HCT116 (cell line): ENCODE measurements around the gene BMP2K. TPM values are rescaled to one million over a fixed set of nuclear protein-coding genes. Genes with fewer than 3 reads are reported as not detected.

Experiments
- ATAC-seq: fragments of 200-7000 bp; cut with Tn5 transposase; 2 replicates; pipeline ENCODE4 v1.9.1; 2020; ENCODE audit warnings: mild to moderate bottlenecking, moderate library complexity
- BruUV-seq: library from RNA; stranded (reverse); fragments of 400-500 nt; replicated peaks from 2 replicates; lab custom pipeline; 2021; lab: Mats Ljungman, UMichigan
- CTCF ChIA-PET: fragments of 300-600 bp; sonication (Branson Sonifier 250); formaldehyde crosslinking; loops from one replicate; lab custom pipeline; 2021; ENCODE audit warnings: antibody characterized with exemption; lab: Charles Lee
- POLR2A ChIA-PET: fragments of 300-600, 350-600 bp; sonication (Branson Sonifier 250); formaldehyde crosslinking; loops from one replicate; lab custom pipeline; 2021; ENCODE audit warnings: antibody characterized with exemption; lab: Charles Lee
- RAD21 ChIA-PET, 2 experiments: fragments of 300-600 bp; sonication (Branson Sonifier 250); formaldehyde crosslinking; loops; one replicate each; lab custom pipeline; 2023; ENCODE audit warnings: low total read pairs in 2 of 2; ENCODE audit not compliant: uncharacterized antibody in 2 of 2, unreplicated experiment in 2 of 2, low non-redundant PET in 1 of 2; lab: Charles Lee
- DNase-seq: peaks from one replicate; pipeline ENCODE4 v3.0.0-alpha.2; 2010; ENCODE audit warnings: low read depth, low spot score
- H2AFZ ChIP-seq: fragments of 200-600 bp; shearing (Covaris generic), sonication (generic); 2 replicates; pipeline ENCODE4 v1.6.1; 2017; ENCODE audit warnings: low read depth, mixed run types, mixed read lengths, antibody characterized with exemption, low read length; ENCODE audit not compliant: poor library complexity, severe bottlenecking
- H3K27ac ChIP-seq: 2 replicates; pipeline ENCODE4 v1.5.1; 2012; ENCODE audit warnings: low read depth, low read length
- H3K27me3 ChIP-seq: fragments of 200-600 bp; sonication (generic); 2 replicates; pipeline ENCODE4 v1.6.1; 2016; ENCODE audit warnings: mixed run types, low read length, mixed read lengths; ENCODE audit not compliant: insufficient read depth
- H3K36me3 ChIP-seq, 2 experiments: fragments of 200-500 bp in 1 of 2; fragments of 200-600 bp in 1 of 2; sonication (Bioruptor generic) in 1 of 2; sonication (generic) in 1 of 2; 2 replicates each; pipeline versions ENCODE4 v1.5.1 to v1.6.1; 2014 to 2016; ENCODE audit warnings: low read length in 2 of 2, inconsistent platforms in 1 of 2, mixed read lengths in 1 of 2, mixed run types in 1 of 2; ENCODE audit not compliant: insufficient read depth in 2 of 2, control insufficient read depth in 1 of 2
- H3K4me1 ChIP-seq, 2 experiments: fragments of 200-600 bp in 1 of 2; sonication (generic) in 1 of 2; 2 replicates each; pipeline versions ENCODE4 v1.5.1 to v1.6.1; 2012 to 2017; ENCODE audit warnings: low read length in 2 of 2, inconsistent platforms in 1 of 2, mild to moderate bottlenecking in 1 of 2, mixed read lengths in 1 of 2, mixed run types in 1 of 2, moderate library complexity in 1 of 2; ENCODE audit not compliant: insufficient read depth in 2 of 2, control insufficient read depth in 1 of 2
- H3K4me2 ChIP-seq: fragments of 200-600 bp; sonication (generic); 2 replicates; pipeline ENCODE4 v1.6.1; 2017; ENCODE audit warnings: mixed run types, low read length, mixed read lengths
- H3K4me3 ChIP-seq, 2 experiments: fragments of 200-600 bp in 1 of 2; sonication (generic) in 1 of 2; replicated peaks in 1 of 2; 2 replicates each; pipeline ENCODE4 v1.5.1; 2011 to 2016; ENCODE audit warnings: low read length in 2 of 2, control low read depth in 1 of 2, low read depth in 1 of 2, mild to moderate bottlenecking in 1 of 2, mixed read lengths in 1 of 2, mixed run types in 1 of 2
- H3K79me2 ChIP-seq: fragments of 200-600 bp; sonication (generic); 2 replicates; pipeline ENCODE4 v1.6.1; 2017; ENCODE audit warnings: mild to moderate bottlenecking, mixed run types, low read length, moderate library complexity, mixed read lengths; ENCODE audit not compliant: insufficient read depth
- H3K9ac ChIP-seq: fragments of 200-600 bp; sonication (generic); 2 replicates; pipeline ENCODE4 v1.6.1; 2016; ENCODE audit warnings: low read length, mixed read lengths
- H3K9me2 ChIP-seq: fragments of 200-600 bp; sonication (generic), shearing (Covaris generic); 2 replicates; pipeline ENCODE4 v1.6.1; 2017; ENCODE audit warnings: mixed run types, mild to moderate bottlenecking, moderate library complexity; ENCODE audit not compliant: insufficient read depth
- H3K9me3 ChIP-seq, 2 experiments: fragments of 200-500 bp in 1 of 2; fragments of 200-600 bp in 1 of 2; sonication (Bioruptor generic) in 1 of 2; sonication (generic) in 1 of 2; 2 replicates each; pipeline ENCODE4 v1.6.1; 2014 to 2017; ENCODE audit warnings: low read length in 2 of 2, mixed read lengths in 2 of 2, inconsistent platforms in 1 of 2, low read depth in 1 of 2, mild to moderate bottlenecking in 1 of 2, mixed run types in 1 of 2, moderate library complexity in 1 of 2; ENCODE audit not compliant: control insufficient read depth in 1 of 2, insufficient read depth in 1 of 2
- H4K20me1 ChIP-seq: fragments of 200-600 bp; sonication (generic), shearing (Covaris generic); 2 replicates; pipeline ENCODE4 v1.6.1; 2017; ENCODE audit warnings: mixed run types, mild to moderate bottlenecking, moderate library complexity; ENCODE audit not compliant: insufficient read depth
- CEBPB ChIP-seq: IDR thresholded peaks from 2 replicates; pipeline ENCODE4 v1.6.1; 2012; ENCODE audit warnings: low read depth
- EGR1 ChIP-seq: IDR thresholded peaks from 2 replicates; pipeline ENCODE4 v1.6.1; 2012; ENCODE audit warnings: low read depth
- ELF1 ChIP-seq: IDR thresholded peaks from 2 replicates; pipeline ENCODE4 v1.6.1; 2012; ENCODE audit warnings: low read depth, borderline replicate concordance
- EZH2phosphoT487 ChIP-seq: fragments of 200-600 bp; IDR thresholded peaks from 2 replicates; pipeline ENCODE4 v1.6.1; 2018; ENCODE audit warnings: antibody characterized with exemption, borderline replicate concordance
- FOSL1 ChIP-seq: IDR thresholded peaks from 2 replicates; pipeline ENCODE4 v1.6.1; 2012; ENCODE audit warnings: low read depth
- JUND ChIP-seq: IDR thresholded peaks from 2 replicates; pipeline ENCODE4 v1.6.1; 2012
- MAX ChIP-seq: IDR thresholded peaks from 2 replicates; pipeline ENCODE4 v1.6.1; 2012
- POLR2A ChIP-seq: IDR thresholded peaks from 2 replicates; pipeline ENCODE4 v1.7.0; 2011; ENCODE audit warnings: borderline replicate concordance; ENCODE audit not compliant: insufficient read depth, insufficient read length; ENCODE audit errors: extremely low read depth
- POLR2AphosphoS5 ChIP-seq: IDR thresholded peaks from 2 replicates; pipeline ENCODE4 v1.6.1; 2011; ENCODE audit warnings: mild to moderate bottlenecking, low read depth, low read length, moderate library complexity
- SIN3A ChIP-seq: IDR thresholded peaks from 2 replicates; pipeline ENCODE4 v1.6.1; 2012; ENCODE audit warnings: low read depth
- SP1 ChIP-seq: IDR thresholded peaks from 2 replicates; pipeline ENCODE4 v1.6.1; 2012; ENCODE audit warnings: low read depth
- SRF ChIP-seq: IDR thresholded peaks from 2 replicates; pipeline ENCODE4 v1.6.1; 2012; ENCODE audit warnings: low read depth
- TCF7L2 ChIP-seq: IDR thresholded peaks from 2 replicates; pipeline ENCODE4 v1.7.0; 2011; ENCODE audit warnings: borderline replicate concordance, inconsistent platforms; ENCODE audit not compliant: insufficient read depth, insufficient read length; ENCODE audit errors: extremely low read depth
- YY1 ChIP-seq: IDR thresholded peaks from 2 replicates; pipeline ENCODE4 v1.6.1; 2011; ENCODE audit warnings: low read length, low read depth, moderate library complexity, mild to moderate bottlenecking; ENCODE audit not compliant: insufficient replicate concordance; ENCODE audit errors: extremely low read depth
- ZBTB33 ChIP-seq: IDR thresholded peaks from 2 replicates; pipeline ENCODE4 v1.6.1; 2011; ENCODE audit warnings: mild to moderate bottlenecking, low read length, moderate library complexity; ENCODE audit not compliant: insufficient replicate concordance; ENCODE audit errors: extremely low read depth
- intact Hi-C: fragments of 100-400 bp; cut with micrococcal nuclease; formaldehyde crosslinking; loops from 2 replicates; pipeline ENCODE4 v1.10.0; 2022
- total RNA-seq: library from RNA; stranded (reverse); gene quantifications from one replicate; pipeline ENCODE4 v1.2.1, GENCODE V29; 2021; ENCODE audit not compliant: unreplicated experiment

BMP2K gene
- total RNA-seq, 1 experiment from 2014 or later, result 27.7 TPM

- H2AFZ ChIP-seq, result no peak overlapping the region
- H3K36me3 ChIP-seq, result peaks cover 0 to 4% of the 10 kb centered on the region in 2 experiments; a peak in 2 of 4 replicates
- H3K4me2 ChIP-seq, result no peak overlapping the region
- no peak overlapping the region for H3K9ac ChIP-seq
- no peaks in the 10 kb centered on the region for H3K9me2 ChIP-seq
- H4K20me1 ChIP-seq, result no peaks in the 10 kb centered on the region
- no peaks in the 10 kb centered on the region for H3K79me2 ChIP-seq
- TF ChIP-seq POLR2AphosphoS5, result no peak
- no peak for TF ChIP-seq JUND
- no peak for TF ChIP-seq SIN3A
- TF ChIP-seq FOSL1, result no peak
- no peak for TF ChIP-seq EGR1
- TF ChIP-seq CEBPB, result no peak
- TF ChIP-seq POLR2A, result no peak
- no peak for TF ChIP-seq ELF1
- no peak overlapping the region for H3K27ac ChIP-seq
- RAD21 ChIA-PET, result no interaction called here
- POLR2A ChIA-PET, result no interaction called here
- ATAC-seq (no peak), DNase-seq (no peak)
- no peaks in the 10 kb centered on the region for H3K9me3 ChIP-seq
- no peak overlapping the region for H3K4me3 ChIP-seq
- CTCF ChIA-PET, result no interaction called here
- intact Hi-C loops, result no loop called here
- H3K4me1 ChIP-seq, result no peaks in the 10 kb centered on the region
- H3K27me3 ChIP-seq, result no peaks in the 10 kb centered on the region
- no TSS peak for BruUV-seq
Measured at GRCh38 chr4:78876568-78877320, 100.6 kb downstream of the BMP2K start.

- Histone ChIP-seq H2AFZ (no peak overlapping the region), H3K27me3 (no peaks in the 10 kb centered on the region), H4K20me1 (no peaks in the 10 kb centered on the region), H3K4me1 (no peaks in the 10 kb centered on the region), H3K36me3 (no peaks in the 10 kb centered on the region), H3K9me3 (no peaks in the 10 kb centered on the region), H3K79me2 (no peaks in the 10 kb centered on the region), H3K9me2 (no peaks in the 10 kb centered on the region), H3K4me2 (no peak overlapping the region), H3K9ac (no peak overlapping the region), H3K27ac (no peak overlapping the region), H3K4me3 (no peak overlapping the region)
- TF ChIP-seq SRF (no peak), FOSL1 (no peak), JUND (no peak), TCF7L2 (no peak), POLR2AphosphoS5 (no peak), EGR1 (no peak), CEBPB (no peak), ZBTB33 (no peak), SP1 (no peak), EZH2phosphoT487 (no peak), MAX (no peak), POLR2A (no peak), YY1 (no peak)
- RAD21 ChIA-PET, result no interaction called here
- intact Hi-C loops, result no loop called here
- BruUV-seq, result no TSS peak
- DNase-seq (no peak), ATAC-seq (no peak)
- CTCF ChIA-PET, result no interaction called here
- POLR2A ChIA-PET, result no interaction called here
Measured at GRCh38 chr4:78878031-78878430, 101.9 kb downstream of the BMP2K start.
